Renal cortex interstitium (tissue), 15 donors: ENCODE measurements around the gene CSRP3. TPM values are rescaled to one million over a fixed set of nuclear protein-coding genes. Genes with fewer than 3 reads are reported as not detected.

Source experiments
- DNase-seq, 11 donors: peaks; one replicate each; pipeline ENCODE4 v3.0.0-alpha.2; 2013; ENCODE audit warnings: low read depth in 9 of 11, low spot score in 4 of 11; ENCODE audit errors: extremely low read depth in 1 of 11
- long read RNA-seq, 16 experiments: transcript quantifications; one replicate each; lab custom pipeline, GENCODE V29; 2026
- polyA plus RNA-seq, 3 donors: library from polyadenylated mRNA; unstranded; fragments of 120-200 nt; gene quantifications; one replicate each; pipeline ENCODE4 v1.2.1, GENCODE V29; 2013; ENCODE audit not compliant: insufficient read length in 3 of 3

The CSRP3 gene
- polyA plus RNA-seq, result under 1 TPM in 1 of 3 donors, not detected in 2; 0.29 TPM
- long read RNA-seq, donor 1, result 0 reads
- long read RNA-seq, donor 2, result 0 reads
- long read RNA-seq, donor 3, result 0 reads
- long read RNA-seq, donor 4, partial matches to known transcripts, result 0 of 1 reads
- long read RNA-seq, donor 4, other reads (novel, unspliced or antisense), result 0 of 1 reads
- long read RNA-seq, donor 5, result 0 reads
- long read RNA-seq, donor 6, result 0 reads
- long read RNA-seq, donor 7, partial matches to known transcripts, result 0 of 3 reads
- long read RNA-seq, donor 7, other reads (novel, unspliced or antisense), result 0 of 3 reads
- long read RNA-seq, donor 8, result 0 reads
- long read RNA-seq, donor 9, result 0 reads
- long read RNA-seq, donor 10, partial matches to known transcripts, result 0 of 3 reads
- long read RNA-seq, donor 10, other reads (novel, unspliced or antisense), result 0 of 3 reads
- long read RNA-seq, donor 11, partial matches to known transcripts, result 0 of 1 reads
- long read RNA-seq, donor 11, other reads (novel, unspliced or antisense), result 0 of 1 reads
- long read RNA-seq, donor 12, result 0 reads
- long read RNA-seq, donor 13, result 0 reads
- long read RNA-seq, donor 14, result 0 reads
- long read RNA-seq, donor 15, partial matches to known transcripts, result 0 of 1 reads
- long read RNA-seq, donor 15, other reads (novel, unspliced or antisense), result 0 of 1 reads
- long read RNA-seq, donor 16, partial matches to known transcripts, result 0 of 2 reads
- long read RNA-seq, donor 16, other reads (novel, unspliced or antisense), result 0 of 2 reads

- no peak for DNase-seq
Measured at GRCh38 chr11:19201737-19202605, at the start of gene CSRP3. TSS of gene CSRP3 (minus strand) at chr11:19201983. CDS start at chr11:19192448, 9,535 bp downstream.

GRCh38 chr11:19251577-19251976, 49.8 kb upstream of the CSRP3 start:
- DNase-seq, result no peak

DNA sequence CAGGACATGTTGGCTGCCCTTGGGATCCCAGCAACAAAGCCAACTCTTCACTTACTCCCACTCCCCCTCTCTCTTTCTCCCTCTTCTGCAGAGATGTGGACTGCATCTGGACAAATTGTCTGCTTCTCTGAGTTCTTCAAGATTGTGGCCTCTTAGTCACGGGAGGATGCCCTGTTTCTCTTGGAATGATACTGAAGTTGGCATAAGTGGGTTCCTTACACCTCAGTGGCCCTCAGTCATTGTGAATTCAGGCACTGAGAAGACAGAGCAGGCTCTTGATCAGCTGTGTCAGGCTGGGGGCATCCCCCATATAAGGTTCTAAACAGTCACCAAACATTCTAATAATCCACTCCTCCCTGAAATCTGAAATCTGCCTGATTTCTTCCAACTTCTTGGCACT, 45.0 kb upstream of the CSRP3 start:
- DNase-seq, result no peak

- DNase-seq, result no peak
Measured at GRCh38 chr11:19245351-19245750, 43.6 kb upstream of the CSRP3 start.

GRCh38 chr11:19244621-19245020, 42.8 kb upstream of the CSRP3 start:
- no peak for DNase-seq

DNA sequence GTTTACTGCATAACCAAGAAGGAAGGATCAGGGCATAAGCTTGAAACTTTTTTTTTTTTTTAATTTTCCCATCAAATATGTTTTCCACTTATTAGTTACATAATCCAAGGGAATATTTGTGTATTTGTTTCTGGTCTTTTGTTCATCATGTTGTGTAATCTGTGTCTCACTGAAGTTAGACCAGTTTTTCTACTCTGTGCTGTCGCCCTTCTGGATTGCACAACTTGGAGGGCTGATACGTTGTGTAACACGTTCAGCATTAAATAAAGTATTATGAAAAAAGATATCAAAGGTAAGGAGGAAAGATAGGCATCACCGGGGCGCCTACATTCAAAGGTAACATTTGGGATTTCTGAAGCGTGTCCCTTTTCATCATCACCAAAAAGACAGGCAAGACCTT, 42.3 kb upstream of the CSRP3 start:
- DNase-seq, result no peak

GRCh38 chr11:19243613-19244012, 41.8 kb upstream of the CSRP3 start:
- DNase-seq, result no peak

- no peak for DNase-seq
Measured at GRCh38 chr11:19243143-19243542, 41.4 kb upstream of the CSRP3 start.

DNA sequence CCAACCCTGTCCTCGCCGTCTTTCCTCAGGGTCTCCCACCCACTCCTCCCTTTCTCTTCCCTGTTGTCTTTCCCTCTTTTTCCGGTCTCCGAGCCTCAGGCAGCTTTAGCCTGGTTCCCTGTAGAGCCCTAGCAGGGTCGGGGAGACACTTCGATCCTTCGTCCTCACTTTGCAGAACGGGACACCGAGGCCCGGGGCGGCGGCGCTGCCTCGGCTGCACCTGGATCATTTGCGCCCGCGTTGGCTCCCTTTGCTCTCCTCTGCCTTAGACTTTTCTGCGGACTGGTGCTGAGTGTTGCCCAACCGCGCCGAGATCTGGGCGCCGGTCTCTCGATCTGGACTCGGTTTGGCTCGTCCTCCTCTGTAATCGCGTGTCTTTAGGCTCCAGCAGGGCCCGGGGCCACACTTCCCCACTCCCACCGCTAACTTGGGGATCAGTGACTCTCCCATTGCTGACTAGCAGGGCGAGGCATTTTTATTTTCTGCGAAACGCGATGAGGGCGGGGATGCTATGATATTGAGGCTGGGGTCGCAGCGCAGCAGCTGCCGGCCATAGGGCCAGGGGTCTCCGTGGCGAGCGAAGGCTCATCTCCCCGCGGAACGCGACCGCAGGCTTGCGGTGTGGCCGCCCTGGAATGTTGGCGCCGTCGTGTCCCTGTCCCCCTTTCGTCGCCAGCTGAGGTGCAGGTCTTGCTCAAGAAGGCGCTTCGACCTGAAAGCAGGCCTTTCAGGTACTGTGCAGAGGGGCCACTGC, 40.6 kb upstream of the CSRP3 start:
- DNase-seq, result no peak

DNA sequence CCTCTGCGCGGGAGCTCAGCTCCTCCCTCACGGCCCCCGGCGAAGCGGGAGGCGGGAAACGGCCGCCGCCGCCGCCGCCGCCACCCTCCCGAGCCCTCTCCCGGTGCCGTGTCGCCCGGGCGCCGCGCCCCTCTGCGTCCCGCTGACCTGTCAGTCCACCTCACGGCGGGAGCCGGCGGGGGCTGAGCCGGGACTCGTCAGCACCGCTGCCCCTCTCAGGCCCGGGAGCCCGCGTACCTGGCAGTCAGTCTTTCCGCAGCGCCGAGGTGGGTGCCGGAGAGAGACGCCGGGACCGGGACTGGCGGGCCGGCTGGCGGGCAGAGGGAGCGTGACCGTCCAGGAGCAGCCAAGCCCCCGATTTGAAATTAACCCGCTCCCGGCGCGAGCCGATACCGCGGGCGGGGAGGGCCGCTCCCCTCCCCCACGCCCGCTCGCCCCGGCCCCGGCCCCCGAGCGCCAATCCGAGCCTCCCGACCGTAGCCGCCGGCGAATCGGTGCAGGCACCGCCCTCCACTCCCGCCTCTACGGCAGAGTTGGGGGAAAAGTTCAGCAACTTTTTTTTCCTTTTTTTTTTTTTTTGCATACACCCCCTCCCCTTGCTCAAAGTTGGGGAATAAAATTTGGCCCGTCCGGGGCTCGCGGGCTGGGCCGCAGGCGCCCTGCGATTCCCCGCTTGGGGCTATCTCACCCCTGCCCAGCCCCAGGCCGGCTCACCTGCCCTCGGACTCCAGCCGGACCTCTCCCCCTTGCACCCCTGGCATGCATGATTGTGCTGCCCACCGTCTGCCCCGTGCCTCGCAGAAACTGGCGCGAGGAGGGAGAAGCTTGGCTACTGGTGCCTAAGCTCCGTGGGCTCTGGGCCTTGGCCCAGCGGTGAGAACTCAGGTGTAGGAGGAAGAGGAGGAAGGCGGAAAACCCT, 39.7 kb upstream of the CSRP3 start:
- DNase-seq, result peak in 1 of 11 donors; percentile 29

- DNase-seq, result peak; percentile 85 to 95 (median 92)
Measured at GRCh38 chr11:19240420-19241259, 38.9 kb upstream of the CSRP3 start, which contains the start of gene E2F8. TSS of gene E2F8 (minus strand) at chr11:19240945. CDS start at chr11:19240121, 824 bp downstream.

DNA sequence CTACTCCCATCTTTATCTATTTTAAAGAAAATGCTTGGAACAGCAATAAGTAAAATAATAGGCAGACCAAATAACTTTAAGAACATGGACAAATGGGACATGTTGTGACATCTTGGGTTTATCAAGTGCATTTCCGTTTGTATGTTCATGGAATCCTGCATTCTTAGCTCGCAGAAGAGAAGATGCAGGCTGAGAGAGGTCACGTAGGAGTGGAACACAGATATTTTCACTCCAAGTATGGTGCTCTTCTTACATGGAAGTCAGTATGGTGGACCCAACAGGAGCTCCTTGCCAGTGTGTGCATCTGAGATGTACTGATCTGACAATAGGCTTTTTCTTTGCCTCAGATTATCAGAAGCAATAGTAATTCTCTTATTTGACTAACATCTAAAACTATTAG, 37.3 kb upstream of the CSRP3 start:
- DNase-seq, result no peak

DNA sequence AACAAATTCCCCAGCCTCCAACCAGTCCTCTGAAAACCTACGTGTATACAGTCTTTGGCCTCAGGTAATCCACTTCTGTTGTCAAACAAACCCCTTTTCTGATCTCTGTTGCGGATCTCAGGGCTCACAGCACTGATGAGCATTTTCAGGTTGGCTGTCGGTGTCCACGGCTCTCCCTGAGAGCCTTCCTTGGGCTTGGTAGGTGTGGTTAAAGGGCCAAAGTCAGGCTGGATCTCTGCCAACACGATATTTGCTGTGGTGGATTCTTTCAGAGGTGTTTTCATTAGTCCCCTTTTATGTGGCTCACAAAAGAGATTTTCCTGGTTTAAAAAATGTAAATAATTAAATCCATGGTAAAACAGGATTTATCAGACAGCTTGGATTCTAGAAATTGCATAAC, 36.0 kb upstream of the CSRP3 start:
- DNase-seq, result no peak

- no peak for DNase-seq
Measured at GRCh38 chr11:19237381-19237780, 35.6 kb upstream of the CSRP3 start.

DNA sequence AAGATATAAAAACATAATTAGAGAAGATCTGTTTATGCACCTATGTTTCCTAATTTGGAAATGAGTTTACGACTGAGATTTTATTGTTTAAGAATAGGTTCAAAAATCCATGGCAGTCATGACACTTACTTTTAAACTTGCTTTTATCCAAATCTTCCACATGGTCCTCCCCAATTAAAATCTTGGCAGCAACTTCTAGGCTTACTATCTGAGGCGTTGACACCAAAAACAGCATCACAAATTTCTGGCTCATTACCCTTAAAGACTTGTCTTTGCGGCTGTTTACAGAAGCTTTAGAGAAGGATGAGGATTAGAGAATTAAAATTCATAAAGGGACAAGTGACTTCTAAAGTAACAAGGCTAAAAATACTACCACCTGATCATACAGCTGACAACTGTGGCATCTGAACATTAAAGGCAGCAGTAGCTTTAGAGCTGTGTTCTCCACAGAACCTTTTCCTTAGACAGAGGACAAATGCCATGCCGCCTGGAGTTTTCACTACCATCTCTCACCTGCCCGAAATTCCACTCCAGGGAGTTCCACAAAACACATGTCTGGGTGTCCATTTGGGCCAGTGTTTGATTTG, 32.5 kb upstream of the CSRP3 start:
- no peak for DNase-seq

DNA sequence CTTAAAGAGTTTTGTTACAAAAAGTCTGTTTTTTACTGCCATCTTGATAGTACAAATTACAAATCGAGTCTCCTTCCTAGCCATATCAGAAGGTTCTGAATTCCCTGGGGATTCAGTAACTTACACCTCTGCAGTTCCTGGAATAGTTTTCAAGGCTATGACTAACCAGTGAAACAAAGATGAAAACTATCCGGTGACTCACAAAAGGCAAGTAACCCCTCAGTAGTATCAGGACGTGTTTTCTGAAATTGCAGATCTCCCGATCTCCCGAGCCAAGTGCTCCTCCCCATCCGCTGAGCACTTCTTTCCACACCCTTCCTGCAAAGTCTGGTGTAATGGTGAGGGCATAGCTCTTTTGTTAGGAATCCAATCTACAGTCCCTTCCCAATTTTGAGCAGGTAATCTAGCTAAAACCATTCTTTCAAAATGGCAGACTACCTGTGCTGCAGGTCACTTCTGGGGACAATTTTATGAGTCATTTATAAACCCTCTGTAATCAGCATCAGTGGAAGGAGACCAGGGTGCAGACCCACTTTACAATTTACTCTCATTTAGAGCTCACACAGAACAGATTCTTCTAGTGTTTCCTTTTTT, 31.2 kb upstream of the CSRP3 start:
- DNase-seq, result no peak
